ENCODE results near the gene ITSN2. TPM values are rescaled to one million over a fixed set of nuclear protein-coding genes. Genes with fewer than 3 reads are reported as not detected.

Gene ITSN2
- total and polyA plus RNA-seq, 4 donors: 10.1 to 32.4 (median 21.6) TPM

DNA sequence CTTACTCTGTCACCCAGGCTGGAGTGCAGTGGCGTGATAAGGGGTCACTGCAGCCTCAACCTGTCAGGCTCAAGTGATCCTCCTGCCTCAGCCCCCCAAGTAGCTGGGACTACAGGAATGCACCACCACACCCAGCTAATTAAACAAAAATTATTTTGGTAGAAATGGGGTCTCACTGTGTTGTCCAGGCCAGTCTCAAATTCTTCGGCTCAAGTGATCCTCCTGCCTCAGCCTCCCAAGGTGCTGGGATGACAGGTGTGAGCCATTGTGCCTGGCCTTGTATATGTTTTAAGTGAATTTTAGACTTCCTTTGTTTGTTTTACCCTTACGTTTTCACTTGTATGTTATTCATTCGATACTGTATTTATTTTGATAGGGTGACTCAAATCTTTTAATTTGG lies 34.7 kb upstream of the ITSN2 start (continued):
- TF ChIP-seq, protein P1, sequence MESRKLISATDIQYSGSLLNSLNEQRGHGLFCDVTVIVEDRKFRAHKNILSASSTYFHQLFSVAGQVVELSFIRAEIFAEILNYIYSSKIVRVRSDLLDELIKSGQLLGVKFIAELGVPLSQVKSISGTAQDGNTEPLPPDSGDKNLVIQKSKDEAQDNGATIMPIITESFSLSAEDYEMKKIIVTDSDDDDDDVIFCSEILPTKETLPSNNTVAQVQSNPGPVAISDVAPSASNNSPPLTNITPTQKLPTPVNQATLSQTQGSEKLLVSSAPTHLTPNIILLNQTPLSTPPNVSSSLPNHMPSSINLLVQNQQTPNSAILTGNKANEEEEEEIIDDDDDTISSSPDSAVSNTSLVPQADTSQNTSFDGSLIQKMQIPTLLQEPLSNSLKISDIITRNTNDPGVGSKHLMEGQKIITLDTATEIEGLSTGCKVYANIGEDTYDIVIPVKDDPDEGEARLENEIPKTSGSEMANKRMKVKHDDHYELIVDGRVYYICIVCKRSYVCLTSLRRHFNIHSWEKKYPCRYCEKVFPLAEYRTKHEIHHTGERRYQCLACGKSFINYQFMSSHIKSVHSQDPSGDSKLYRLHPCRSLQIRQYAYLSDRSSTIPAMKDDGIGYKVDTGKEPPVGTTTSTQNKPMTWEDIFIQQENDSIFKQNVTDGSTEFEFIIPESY (IDR thresholded peaks at IDR 0.05): no peak
- TF ChIP-seq, protein P2, sequence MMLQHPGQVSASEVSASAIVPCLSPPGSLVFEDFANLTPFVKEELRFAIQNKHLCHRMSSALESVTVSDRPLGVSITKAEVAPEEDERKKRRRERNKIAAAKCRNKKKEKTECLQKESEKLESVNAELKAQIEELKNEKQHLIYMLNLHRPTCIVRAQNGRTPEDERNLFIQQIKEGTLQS (IDR thresholded peaks at IDR 0.05): no peak

DNA sequence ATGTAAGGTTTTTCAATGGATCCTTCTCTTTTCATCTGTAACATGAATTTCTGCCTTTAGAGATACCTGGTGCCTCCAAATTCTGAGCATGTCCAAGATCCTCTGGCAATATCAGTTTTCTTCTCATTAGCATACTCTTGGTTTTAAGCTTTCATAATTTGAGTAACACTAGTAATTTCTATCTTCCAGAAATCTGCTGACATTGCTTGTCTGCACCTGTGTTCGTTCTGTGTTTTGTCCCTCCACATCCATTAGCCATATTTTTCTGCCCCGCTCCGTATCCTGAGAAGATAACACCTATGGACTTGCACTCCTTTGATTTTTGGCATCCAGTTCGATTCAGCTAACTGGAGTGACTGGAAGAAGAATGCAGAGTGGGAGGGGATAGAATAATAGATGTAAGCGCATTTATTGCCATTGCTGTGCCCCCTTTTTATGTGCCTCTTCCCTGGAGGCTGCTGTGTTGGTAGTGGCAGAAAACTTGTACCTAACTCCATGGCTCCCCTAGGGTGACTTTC lies 32.3 kb upstream of the ITSN2 start:
- Histone ChIP-seq H3K4me3 (ENCODE audit: low read depth in 1 of 3, low read length in 3 of 3) (no peak overlapping the region), H3K27me3 (ENCODE audit: control insufficient read depth in 4 of 4, insufficient read depth in 4 of 4, low read length in 3 of 4) (no peaks in the 10 kb centered on the region), H3K36me3 (ENCODE audit: control insufficient read depth in 4 of 4, insufficient read depth in 3 of 4, low read depth in 1 of 4, low read length in 3 of 4) (no peaks in the 10 kb centered on the region), H3K4me1 (ENCODE audit: control insufficient read depth in 4 of 4, insufficient read depth in 4 of 4, low read length in 3 of 4) (peaks cover 0 to 1% (median 0%) of the 10 kb centered on the region in 4 donors), H3K9me3 (ENCODE audit: control insufficient read depth in 4 of 4, low read length in 3 of 4) (no peaks in the 10 kb centered on the region), H3K9ac (ENCODE audit: low read depth in 1 of 2, low read length in 2 of 2) (no peak overlapping the region), H3K27ac (ENCODE audit: low read depth in 1 of 2, low read length in 2 of 2) (no peak overlapping the region)
- DNase-seq (ENCODE audit: low spot score): no peak
- TF ChIP-seq YY1 (IDR thresholded peaks at IDR 0.05) (no peak), NR2F2 (IDR thresholded peaks at IDR 0.05) (no peak), GABPA (IDR thresholded peaks at IDR 0.05 in 1 of 2, conservative IDR thresholded peaks at IDR 0.05 in 1 of 2) (no peak), TAF1 (conservative IDR thresholded peaks at IDR 0.05) (no peak), FOXA1 (IDR thresholded peaks at IDR 0.05) (no peak), RXRA (IDR thresholded peaks at IDR 0.05) (no peak), HNF4A (conservative IDR thresholded peaks at IDR 0.05) (no peak), FOXA2 (IDR thresholded peaks at IDR 0.05) (no peak), RAD21 (IDR thresholded peaks at IDR 0.05) (no peak), SP1 (IDR thresholded peaks at IDR 0.05) (no peak), EGR1 (IDR thresholded peaks at IDR 0.05; ENCODE audit: low read depth in 2 of 2) (no peak), JUND (IDR thresholded peaks at IDR 0.05) (no peak)
- TF ChIP-seq, protein P3, sequence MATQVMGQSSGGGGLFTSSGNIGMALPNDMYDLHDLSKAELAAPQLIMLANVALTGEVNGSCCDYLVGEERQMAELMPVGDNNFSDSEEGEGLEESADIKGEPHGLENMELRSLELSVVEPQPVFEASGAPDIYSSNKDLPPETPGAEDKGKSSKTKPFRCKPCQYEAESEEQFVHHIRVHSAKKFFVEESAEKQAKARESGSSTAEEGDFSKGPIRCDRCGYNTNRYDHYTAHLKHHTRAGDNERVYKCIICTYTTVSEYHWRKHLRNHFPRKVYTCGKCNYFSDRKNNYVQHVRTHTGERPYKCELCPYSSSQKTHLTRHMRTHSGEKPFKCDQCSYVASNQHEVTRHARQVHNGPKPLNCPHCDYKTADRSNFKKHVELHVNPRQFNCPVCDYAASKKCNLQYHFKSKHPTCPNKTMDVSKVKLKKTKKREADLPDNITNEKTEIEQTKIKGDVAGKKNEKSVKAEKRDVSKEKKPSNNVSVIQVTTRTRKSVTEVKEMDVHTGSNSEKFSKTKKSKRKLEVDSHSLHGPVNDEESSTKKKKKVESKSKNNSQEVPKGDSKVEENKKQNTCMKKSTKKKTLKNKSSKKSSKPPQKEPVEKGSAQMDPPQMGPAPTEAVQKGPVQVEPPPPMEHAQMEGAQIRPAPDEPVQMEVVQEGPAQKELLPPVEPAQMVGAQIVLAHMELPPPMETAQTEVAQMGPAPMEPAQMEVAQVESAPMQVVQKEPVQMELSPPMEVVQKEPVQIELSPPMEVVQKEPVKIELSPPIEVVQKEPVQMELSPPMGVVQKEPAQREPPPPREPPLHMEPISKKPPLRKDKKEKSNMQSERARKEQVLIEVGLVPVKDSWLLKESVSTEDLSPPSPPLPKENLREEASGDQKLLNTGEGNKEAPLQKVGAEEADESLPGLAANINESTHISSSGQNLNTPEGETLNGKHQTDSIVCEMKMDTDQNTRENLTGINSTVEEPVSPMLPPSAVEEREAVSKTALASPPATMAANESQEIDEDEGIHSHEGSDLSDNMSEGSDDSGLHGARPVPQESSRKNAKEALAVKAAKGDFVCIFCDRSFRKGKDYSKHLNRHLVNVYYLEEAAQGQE (IDR thresholded peaks at IDR 0.05): no peak
- TF ChIP-seq, protein P4, sequence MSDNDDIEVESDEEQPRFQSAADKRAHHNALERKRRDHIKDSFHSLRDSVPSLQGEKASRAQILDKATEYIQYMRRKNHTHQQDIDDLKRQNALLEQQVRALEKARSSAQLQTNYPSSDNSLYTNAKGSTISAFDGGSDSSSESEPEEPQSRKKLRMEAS (IDR thresholded peaks at IDR 0.05): no peak
- TF ChIP-seq, protein P5, sequence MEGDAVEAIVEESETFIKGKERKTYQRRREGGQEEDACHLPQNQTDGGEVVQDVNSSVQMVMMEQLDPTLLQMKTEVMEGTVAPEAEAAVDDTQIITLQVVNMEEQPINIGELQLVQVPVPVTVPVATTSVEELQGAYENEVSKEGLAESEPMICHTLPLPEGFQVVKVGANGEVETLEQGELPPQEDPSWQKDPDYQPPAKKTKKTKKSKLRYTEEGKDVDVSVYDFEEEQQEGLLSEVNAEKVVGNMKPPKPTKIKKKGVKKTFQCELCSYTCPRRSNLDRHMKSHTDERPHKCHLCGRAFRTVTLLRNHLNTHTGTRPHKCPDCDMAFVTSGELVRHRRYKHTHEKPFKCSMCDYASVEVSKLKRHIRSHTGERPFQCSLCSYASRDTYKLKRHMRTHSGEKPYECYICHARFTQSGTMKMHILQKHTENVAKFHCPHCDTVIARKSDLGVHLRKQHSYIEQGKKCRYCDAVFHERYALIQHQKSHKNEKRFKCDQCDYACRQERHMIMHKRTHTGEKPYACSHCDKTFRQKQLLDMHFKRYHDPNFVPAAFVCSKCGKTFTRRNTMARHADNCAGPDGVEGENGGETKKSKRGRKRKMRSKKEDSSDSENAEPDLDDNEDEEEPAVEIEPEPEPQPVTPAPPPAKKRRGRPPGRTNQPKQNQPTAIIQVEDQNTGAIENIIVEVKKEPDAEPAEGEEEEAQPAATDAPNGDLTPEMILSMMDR (IDR thresholded peaks at IDR 0.05; ENCODE audit: low read depth, low read length, missing input control): no peak
- WGBS: 81% methylated on average over 5 of the region's 5 CpGs
